Fibroblast of mammary gland (primary cell): Measurements from ENCODE around the gene BMPR1A.

Source experiments
- DNase-seq: peaks from one replicate; pipeline ENCODE4 v3.0.0-alpha.2; 2010; ENCODE audit warnings: low read depth
- H3K4me3 ChIP-seq: 2 replicates; pipeline ENCODE4 v1.5.1; 2011; ENCODE audit warnings: low read depth, mild to moderate bottlenecking, low read length, moderate library complexity; ENCODE audit not compliant: control insufficient read depth
- TF ChIP-seq, protein P1 (sequence below): conservative IDR thresholded peaks from 2 replicates; pipeline ENCODE4 v1.5.1; 2011; ENCODE audit warnings: low read depth, low read length, inconsistent platforms; ENCODE audit not compliant: control insufficient read depth, insufficient read depth

The BMPR1A gene

DNA sequence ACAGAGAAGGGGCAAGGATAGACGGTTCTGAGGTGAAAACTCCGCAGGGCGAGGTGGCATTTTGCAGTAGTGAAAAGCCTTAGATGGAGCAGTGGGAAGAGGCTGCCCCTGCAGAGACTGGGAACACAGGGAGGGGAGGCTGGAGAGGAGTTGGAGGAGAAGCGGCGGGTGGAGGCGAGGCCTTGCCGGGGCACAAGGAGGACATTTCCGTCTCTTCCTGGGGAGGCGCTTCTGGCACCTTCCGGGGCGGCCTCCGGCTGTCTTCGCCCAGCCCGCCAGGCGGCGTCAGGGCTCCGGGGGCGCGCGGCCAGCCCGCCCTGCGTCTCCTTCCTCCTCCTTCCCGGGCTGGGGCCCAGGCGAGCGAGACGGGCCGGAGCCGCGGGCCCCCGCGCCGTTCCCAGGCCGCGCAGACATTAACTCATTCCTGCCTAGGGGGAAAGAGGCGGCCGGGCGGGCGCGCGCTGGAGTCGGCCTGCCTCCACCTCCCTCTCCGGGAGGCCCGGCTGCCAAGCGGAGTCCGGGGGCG, 45.4 kb upstream of the BMPR1A start:
- peak; percentile 83 for DNase-seq
- TF ChIP-seq, protein P1, sequence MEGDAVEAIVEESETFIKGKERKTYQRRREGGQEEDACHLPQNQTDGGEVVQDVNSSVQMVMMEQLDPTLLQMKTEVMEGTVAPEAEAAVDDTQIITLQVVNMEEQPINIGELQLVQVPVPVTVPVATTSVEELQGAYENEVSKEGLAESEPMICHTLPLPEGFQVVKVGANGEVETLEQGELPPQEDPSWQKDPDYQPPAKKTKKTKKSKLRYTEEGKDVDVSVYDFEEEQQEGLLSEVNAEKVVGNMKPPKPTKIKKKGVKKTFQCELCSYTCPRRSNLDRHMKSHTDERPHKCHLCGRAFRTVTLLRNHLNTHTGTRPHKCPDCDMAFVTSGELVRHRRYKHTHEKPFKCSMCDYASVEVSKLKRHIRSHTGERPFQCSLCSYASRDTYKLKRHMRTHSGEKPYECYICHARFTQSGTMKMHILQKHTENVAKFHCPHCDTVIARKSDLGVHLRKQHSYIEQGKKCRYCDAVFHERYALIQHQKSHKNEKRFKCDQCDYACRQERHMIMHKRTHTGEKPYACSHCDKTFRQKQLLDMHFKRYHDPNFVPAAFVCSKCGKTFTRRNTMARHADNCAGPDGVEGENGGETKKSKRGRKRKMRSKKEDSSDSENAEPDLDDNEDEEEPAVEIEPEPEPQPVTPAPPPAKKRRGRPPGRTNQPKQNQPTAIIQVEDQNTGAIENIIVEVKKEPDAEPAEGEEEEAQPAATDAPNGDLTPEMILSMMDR: peak; percentile 42
- H3K4me3 ChIP-seq: peak overlapping the region; percentile 54

DNA sequence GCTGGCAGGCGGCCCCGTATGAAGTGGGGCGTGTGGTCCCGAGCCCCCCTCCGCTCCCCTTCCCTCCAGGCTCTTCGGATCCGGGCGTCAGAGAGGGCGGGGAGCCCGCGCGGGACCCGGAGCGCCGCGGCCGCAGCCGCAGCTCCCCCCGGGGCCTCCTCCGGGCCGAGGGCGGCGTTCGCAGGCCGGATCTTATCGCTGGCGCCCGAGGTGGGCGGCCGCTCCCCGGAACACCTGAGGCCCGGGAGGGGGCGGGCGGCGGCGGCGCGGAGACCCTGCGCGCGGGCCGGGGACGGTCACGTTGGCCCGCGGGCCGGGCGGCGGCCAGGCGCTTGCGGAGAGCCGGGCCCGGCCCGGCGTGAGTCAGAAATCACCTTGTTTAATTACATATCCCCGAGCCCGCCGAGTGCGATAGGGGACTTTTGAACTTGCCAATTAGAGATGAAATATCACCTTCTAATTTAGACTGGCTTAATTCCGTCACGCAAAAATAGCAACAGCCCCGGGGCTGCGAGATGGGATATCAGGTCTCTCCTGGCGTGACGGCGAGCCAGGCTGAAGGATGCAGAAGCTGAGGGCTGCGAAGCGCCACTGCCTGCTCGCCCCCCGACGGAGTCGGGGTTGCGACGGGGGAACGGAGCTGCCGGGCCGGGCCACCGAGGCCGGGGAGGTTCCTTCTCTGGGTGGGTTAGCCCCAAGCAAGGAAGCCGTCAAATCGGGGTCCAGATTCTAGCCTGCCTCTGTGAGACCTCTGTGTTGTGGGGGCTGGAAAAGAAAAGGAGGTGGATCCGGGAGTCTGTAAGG, 44.7 kb upstream of the BMPR1A start:
- H3K4me3 ChIP-seq: peak overlapping the region; percentile 54
- TF ChIP-seq, protein P1: no peak
- DNase-seq: peak; percentile 21

DNA sequence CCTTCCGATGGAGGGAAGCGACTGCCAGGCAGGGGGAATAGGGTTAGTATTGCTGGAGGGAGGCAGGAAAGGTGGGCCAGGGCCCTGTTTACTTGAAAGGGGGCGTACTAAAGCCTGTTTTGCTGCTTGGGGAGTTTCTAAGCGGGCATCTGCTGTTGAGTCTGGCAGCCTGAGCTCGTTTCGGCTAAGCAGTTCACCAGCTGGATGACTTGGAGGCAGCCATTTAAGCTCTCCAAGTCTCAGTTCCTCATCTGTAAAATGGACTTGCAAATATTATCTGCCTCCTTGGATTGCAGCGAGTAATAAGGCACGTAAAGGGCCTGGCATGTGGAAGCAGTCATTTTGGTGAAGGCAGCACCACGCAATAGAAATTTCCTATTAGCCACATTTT, 44.1 kb upstream of the BMPR1A start:
- TF ChIP-seq, protein P1: no peak
- peak overlapping the region; percentile 54 for H3K4me3 ChIP-seq
- no peak for DNase-seq

- TF ChIP-seq, protein P1: no peak
- no peak for DNase-seq
- no peak overlapping the region for H3K4me3 ChIP-seq
Measured at GRCh38 chr10:86715156-86715795, 41.1 kb upstream of the BMPR1A start.

- TF ChIP-seq, protein P1: no peak
- H3K4me3 ChIP-seq: no peak overlapping the region
- DNase-seq: no peak
Measured at GRCh38 chr10:86715836-86716235, 40.6 kb upstream of the BMPR1A start.

DNA sequence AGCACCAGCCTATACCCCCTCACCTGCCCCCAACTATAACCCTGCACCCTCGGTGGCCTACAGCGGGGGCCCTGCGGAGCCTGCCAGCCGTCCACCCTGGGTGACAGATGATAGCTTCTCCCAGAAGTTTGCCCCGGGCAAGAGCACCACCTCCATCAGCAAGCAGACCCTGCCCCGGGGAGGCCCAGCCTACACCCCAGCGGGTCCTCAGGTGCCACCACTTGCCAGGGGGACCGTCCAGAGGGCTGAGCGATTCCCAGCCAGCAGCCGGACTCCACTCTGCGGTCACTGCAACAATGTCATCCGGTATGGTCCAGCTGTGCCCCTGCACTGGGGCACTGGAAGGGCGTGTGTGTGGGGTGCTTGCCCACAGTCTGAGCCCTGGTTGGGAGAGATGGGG, 40.0 kb upstream of the BMPR1A start:
- TF ChIP-seq, protein P1: no peak

More for the DNA sequence above, 40.0 kb upstream of the BMPR1A start:
- DNase-seq: no peak
- no peak overlapping the region for H3K4me3 ChIP-seq
